C4-2B (cell line): ENCODE measurements around the gene SH2D1B.
"Not testable (repeated sequence)": the region's sequence is repeated elsewhere in the genome, so short reads cannot be mapped to it uniquely, and the experiment has no call there.

Source experiments
- H3K27ac ChIP-seq: fragments of 450-650 bp; 2 replicates; pipeline ENCODE4 v1.5.1; 2017
- CTCF ChIP-seq: fragments of 450-650 bp; conservative IDR thresholded peaks from 2 replicates; pipeline ENCODE4 v1.5.1; 2017; ENCODE audit warnings: mild to moderate bottlenecking
- ZFX ChIP-seq: fragments of 450-650 bp; IDR thresholded peaks from 2 replicates; pipeline ENCODE4 v1.6.1; 2017

The SH2D1B gene

DNA sequence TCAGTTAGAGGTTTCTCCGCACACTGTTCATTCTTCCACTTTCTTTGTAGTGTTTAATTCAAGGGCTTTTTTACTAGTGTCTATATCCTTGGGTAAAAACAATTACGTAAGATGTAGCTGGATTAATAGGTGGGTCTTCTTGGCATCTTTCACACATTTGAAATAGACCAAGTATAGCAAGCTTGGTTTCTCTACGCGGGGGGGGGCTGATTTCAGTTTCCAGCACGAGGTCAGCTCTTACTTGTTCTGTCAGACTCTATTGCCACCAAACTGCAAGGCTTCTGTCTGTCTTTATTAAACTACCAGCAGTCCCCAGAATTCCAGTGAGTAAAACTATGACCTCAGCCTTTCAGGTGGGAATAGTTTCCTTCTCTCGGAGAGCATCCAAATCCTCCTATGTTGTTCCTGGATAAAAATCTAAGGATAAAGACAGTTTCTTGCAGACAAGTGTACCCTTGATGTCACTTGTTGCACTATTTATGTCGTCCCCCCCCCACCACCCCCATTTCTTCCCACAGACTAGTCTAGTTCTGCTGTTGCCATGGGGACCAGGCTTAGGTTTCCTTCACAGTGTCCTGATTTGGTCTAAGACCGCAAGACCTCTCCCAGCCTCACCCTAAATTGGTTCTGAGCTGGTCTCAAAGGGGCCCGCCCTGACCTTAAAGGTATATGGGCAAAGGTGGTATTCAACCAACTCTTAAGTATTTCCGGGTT, 52.3 kb downstream of the SH2D1B start:
- no peak overlapping the region for H3K27ac ChIP-seq
- TF ChIP-seq CTCF (no peak), ZFX (no peak)

GRCh38 chr1:162358928-162359327, 53.0 kb downstream of the SH2D1B start:
- H3K27ac ChIP-seq: no peak overlapping the region
- no peak for TF ChIP-seq ZFX
- no peak for TF ChIP-seq CTCF

DNA sequence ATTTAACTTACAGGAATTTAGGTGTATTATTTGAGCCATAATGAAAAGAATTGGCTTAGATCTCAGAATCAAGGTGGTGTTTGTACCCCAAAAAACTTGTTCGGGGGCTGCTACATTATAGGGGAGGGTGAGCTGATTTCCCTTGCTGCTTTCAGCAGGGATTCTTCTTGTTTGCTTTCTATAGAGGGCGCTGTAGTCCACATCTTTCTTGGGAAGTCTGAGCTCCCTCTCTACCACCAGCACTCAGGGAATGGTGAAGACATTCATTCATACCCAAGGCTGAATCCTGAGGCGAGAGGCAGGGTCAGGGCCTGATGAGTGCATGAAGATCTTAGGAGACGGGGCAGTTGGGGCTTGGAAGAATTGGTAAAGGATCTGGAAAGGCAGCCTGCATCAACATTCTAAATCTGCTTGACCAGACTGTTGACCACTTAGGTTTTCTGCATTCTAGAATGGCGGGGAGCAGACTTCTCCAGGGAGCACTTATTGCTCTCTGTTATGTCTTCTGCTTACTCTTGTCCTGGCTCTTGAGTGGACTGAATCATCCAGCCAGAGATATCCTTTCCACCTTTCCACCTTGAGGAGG, 54.2 kb downstream of the SH2D1B start:
- H3K27ac ChIP-seq: no peak overlapping the region
- TF ChIP-seq CTCF (peak; percentile 79), ZFX (no peak)

DNA sequence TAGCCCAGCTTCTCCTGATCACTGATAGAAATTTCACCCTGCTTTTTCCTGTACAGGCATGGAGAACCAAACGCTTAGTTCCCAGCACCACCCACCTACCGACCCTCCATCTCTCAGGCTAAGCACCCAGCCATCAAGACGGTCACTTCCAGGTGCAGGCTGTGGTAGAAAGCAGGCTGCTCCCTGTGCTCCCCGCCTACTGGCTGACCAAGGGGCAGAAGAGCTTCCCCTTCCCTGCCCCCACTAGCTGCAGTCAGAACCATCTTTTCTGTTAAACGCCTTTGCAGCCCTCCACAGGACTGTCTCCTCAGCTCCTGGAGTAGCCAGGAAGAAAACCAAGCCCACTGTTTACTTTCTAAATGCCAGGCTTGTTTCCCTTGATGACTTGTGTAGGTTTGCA, 58.2 kb downstream of the SH2D1B start:
- TF ChIP-seq ZFX (no peak), CTCF (no peak)

GRCh38 chr1:162353078-162353477, 58.9 kb downstream of the SH2D1B start:
- H3K27ac ChIP-seq: no peak overlapping the region
- no peak for TF ChIP-seq CTCF
- no peak for TF ChIP-seq ZFX

More for the DNA sequence above, 58.2 kb downstream of the SH2D1B start:
- no peak overlapping the region for H3K27ac ChIP-seq

GRCh38 chr1:162351874-162352273, 60.1 kb downstream of the SH2D1B start:
- H3K27ac ChIP-seq: not testable (repeated sequence)

DNA sequence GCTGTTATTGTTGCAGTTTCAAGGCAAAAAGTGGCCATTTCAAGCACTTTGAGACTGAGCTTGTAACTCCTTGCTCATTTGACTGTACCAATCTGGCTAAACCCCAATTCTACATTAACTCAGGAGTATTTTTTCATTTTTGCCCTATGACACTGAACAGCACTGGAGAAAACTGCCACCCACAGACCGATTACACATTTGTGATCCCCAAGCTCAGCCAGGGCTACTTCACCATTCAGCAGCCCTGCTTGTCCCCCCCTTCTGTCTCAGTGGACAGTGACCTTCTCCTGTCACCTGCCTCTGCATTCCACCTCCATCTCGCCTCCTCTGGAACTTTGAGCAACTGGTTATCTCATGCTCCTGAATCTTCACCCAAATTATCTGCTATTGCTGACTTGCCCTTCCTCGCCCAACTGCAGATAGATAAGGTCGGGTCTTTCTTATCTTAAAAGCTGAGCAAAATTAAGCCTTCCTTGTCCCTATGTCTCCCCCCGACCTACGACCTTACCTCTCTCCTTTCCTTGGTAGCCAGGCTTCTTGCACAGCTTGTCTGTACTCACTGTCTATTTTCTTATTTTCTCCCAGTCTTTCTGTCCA, 60.6 kb downstream of the SH2D1B start:
- TF ChIP-seq CTCF (no peak), ZFX (no peak)
- no peak overlapping the region for H3K27ac ChIP-seq
